ENCODE data around the gene ASRGL1. TPM values are rescaled to one million over a fixed set of nuclear protein-coding genes. Genes with fewer than 3 reads are reported as not detected.
"Not testable (repeated sequence)": the region's sequence is repeated elsewhere in the genome, so short reads cannot be mapped to it uniquely, and the experiment has no call there.

ASRGL1 gene
- total RNA-seq, 1 donor = 1.3 TPM

DNA sequence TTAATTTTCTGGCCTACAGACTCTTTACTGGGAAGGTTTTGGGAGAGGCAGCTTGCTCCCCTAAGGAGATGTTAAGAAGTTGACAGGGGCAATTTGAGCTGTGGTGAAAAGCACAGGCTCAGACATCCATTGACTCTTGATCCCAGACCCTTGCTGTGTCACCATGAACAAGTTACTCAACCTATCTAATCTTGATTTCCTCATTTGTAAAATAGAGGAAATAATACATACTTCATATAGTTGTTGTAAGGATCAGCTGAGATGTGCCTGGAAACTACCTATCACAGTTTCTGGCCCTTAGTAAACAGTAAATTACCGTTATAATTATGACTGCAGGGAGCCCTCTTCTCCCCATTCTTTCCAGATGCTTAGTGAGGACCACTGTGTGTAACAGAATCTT lies 21.8 kb upstream of the ASRGL1 start:
- TF ChIP-seq CTCF (IDR thresholded peaks at IDR 0.05; ENCODE audit: insufficient read depth, low read depth, low read length) = no peak
- no peak overlapping the region for H3K4me3 ChIP-seq (ENCODE audit: low read depth, low read length)
- no peak for DNase-seq (ENCODE audit: low read depth)

GRCh38 chr11:62322524-62322923 lies 14.7 kb upstream of the ASRGL1 start:
- no peak for TF ChIP-seq CTCF (IDR thresholded peaks at IDR 0.05; ENCODE audit: insufficient read depth, low read depth, low read length)
- DNase-seq (ENCODE audit: low read depth) = no peak
- no peak overlapping the region for H3K4me3 ChIP-seq (ENCODE audit: low read depth, low read length)

- peak; percentile 76 for TF ChIP-seq CTCF (IDR thresholded peaks at IDR 0.05; ENCODE audit: insufficient read depth, low read depth, low read length)
- H3K4me3 ChIP-seq (ENCODE audit: low read depth, low read length) = no peak overlapping the region
- DNase-seq (ENCODE audit: low read depth) = peak; percentile 49
Measured at GRCh38 chr11:62324731-62325556, 12.3 kb upstream of the ASRGL1 start.

DNA sequence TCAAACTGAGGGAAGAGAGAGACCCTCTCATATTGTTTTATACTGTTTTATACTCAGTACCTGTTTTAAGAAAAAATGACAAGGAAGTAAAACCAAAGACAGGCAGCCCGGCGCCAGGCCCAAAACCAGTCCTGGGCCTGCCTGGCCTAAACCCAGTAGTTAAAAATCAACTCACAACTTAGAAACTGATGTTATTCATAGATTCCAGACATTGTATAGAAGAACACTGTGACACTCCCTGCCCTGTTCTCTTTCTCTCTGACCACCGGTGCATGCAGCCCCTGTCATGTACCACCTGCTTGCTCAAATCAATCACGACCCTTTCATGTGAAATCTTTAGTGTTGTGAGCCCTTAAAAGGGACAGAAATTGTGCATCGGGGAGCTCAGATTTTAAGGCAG lies 11.5 kb upstream of the ASRGL1 start:
- not testable (repeated sequence) for DNase-seq (ENCODE audit: low read depth); H3K4me3 ChIP-seq (ENCODE audit: low read depth, low read length)

- DNase-seq (ENCODE audit: low read depth); H3K4me3 ChIP-seq (ENCODE audit: low read depth, low read length): not testable (repeated sequence)
Measured at GRCh38 chr11:62326719-62327118, 10.5 kb upstream of the ASRGL1 start.

GRCh38 chr11:62327541-62327940 lies 9.7 kb upstream of the ASRGL1 start:
- not testable (repeated sequence) for H3K4me3 ChIP-seq (ENCODE audit: low read depth, low read length); DNase-seq (ENCODE audit: low read depth)

- DNase-seq (ENCODE audit: low read depth); H3K4me3 ChIP-seq (ENCODE audit: low read depth, low read length): not testable (repeated sequence)
Measured at GRCh38 chr11:62331264-62331663, 6.0 kb upstream of the ASRGL1 start.

- no peak for TF ChIP-seq CTCF (IDR thresholded peaks at IDR 0.05; ENCODE audit: insufficient read depth, low read depth, low read length)
- no peak overlapping the region for H3K4me3 ChIP-seq (ENCODE audit: low read depth, low read length)
- DNase-seq (ENCODE audit: low read depth) = no peak
Measured at GRCh38 chr11:62333768-62334167, 3.5 kb upstream of the ASRGL1 start.

- H3K4me3 ChIP-seq (ENCODE audit: low read depth, low read length) = peak overlapping the region; percentile 65
Measured at GRCh38 chr11:62336949-62337302, 322 bp upstream of the ASRGL1 start.

DNA sequence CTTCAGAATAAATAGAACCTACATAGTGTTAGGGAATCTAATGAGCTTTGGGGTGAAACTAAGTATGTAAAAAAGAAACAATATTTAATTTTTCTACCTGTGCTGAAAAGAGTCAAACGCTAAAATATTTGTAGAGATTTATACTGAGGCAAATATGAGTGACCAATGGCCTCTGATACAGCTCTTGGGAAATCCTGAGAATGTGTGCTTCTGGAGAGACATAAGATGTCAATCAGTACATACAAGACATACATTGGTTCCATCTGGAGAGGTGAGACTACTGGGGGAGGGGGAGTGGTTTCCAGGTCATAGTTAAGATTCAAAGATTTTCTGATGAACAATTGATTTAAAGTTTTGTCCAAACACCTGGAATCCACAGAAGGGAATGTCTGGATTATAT lies 970 bp downstream of the ASRGL1 start:
- no peak for DNase-seq (ENCODE audit: low read depth)
- H3K4me3 ChIP-seq (ENCODE audit: low read depth, low read length) = peak overlapping the region; percentile 65
- no peak for TF ChIP-seq CTCF (IDR thresholded peaks at IDR 0.05; ENCODE audit: insufficient read depth, low read depth, low read length)

More at GRCh38 chr11:62336949-62337302, 322 bp upstream of the ASRGL1 start:
- not testable (repeated sequence) for DNase-seq (ENCODE audit: low read depth)
